ENCODE data around the gene KIF15. TPM values are rescaled to one million over a fixed set of nuclear protein-coding genes. Genes with fewer than 3 reads are reported as not detected.
A peak's percentile ranks its signal among the peaks of the same experiment; 100 is the strongest.
"Not testable (repeated sequence)": the region's sequence is repeated elsewhere in the genome, so short reads cannot be mapped to it uniquely, and the experiment has no call there.

The KIF15 gene
- total RNA-seq, 1 experiment from 2014 or later = 20.9 TPM

GRCh38 chr3:44856663-44857062 lies 95.1 kb downstream of the KIF15 start:
- H3K79me2 ChIP-seq (ENCODE audit: insufficient read depth, low read length); RAD21 ChIA-PET (ENCODE audit: low non-redundant PET in 1 of 2, low total read pairs in 2 of 2, uncharacterized antibody in 2 of 2, unreplicated experiment in 2 of 2); H3K9me2 ChIP-seq (ENCODE audit: insufficient read depth); H3K4me3 ChIP-seq (replicated peaks in 1 of 2; ENCODE audit: low read depth in 1 of 2, low read length in 2 of 2); ATAC-seq; POLR2A ChIA-PET; CTCF ChIA-PET; DNase-seq (ENCODE audit: low read depth, low spot score); H3K4me1 ChIP-seq (ENCODE audit: control insufficient read depth in 1 of 2, insufficient read depth in 2 of 2, low read length in 2 of 2); H3K27ac ChIP-seq (ENCODE audit: low read depth, low read length); H3K9ac ChIP-seq (ENCODE audit: low read length); intact Hi-C loops (cut with micrococcal nuclease); H2AFZ ChIP-seq (ENCODE audit: low read depth, low read length, poor library complexity, severe bottlenecking); H3K9me3 ChIP-seq (ENCODE audit: control insufficient read depth in 1 of 2, insufficient read depth in 1 of 2, low read depth in 1 of 2, low read length in 2 of 2); BruUV-seq (replicated peaks); H4K20me1 ChIP-seq (ENCODE audit: insufficient read depth); H3K4me2 ChIP-seq (ENCODE audit: low read length); H3K27me3 ChIP-seq (ENCODE audit: insufficient read depth, low read length): not testable (repeated sequence)
- TF ChIP-seq CBX3 (IDR thresholded peaks at IDR 0.05; ENCODE audit: low read depth) = peak; percentile 50; the same call in 1 of the 2 replicates
- peaks cover 7 to 33% of the 10 kb centered on the region in 2 experiments for H3K36me3 ChIP-seq (ENCODE audit: control insufficient read depth in 1 of 2, insufficient read depth in 2 of 2, low read length in 2 of 2)

GRCh38 chr3:44860117-44860516 lies 98.5 kb downstream of the KIF15 start:
- H2AFZ ChIP-seq (ENCODE audit: low read depth, low read length, poor library complexity, severe bottlenecking) = no peak overlapping the region
- peaks cover 0 to 4% of the 10 kb centered on the region in 2 experiments; a peak in 2 of 4 replicates for H3K9me3 ChIP-seq (ENCODE audit: control insufficient read depth in 1 of 2, insufficient read depth in 1 of 2, low read depth in 1 of 2, low read length in 2 of 2)
- H3K9me2 ChIP-seq (ENCODE audit: insufficient read depth) = no peaks in the 10 kb centered on the region
- ChIA-PET POLR2A (no interaction called here), CTCF (no interaction called here), RAD21 (ENCODE audit: low non-redundant PET in 1 of 2, low total read pairs in 2 of 2, uncharacterized antibody in 2 of 2, unreplicated experiment in 2 of 2) (no interaction called here)
- no peaks in the 10 kb centered on the region; the same call in 1 of the 2 replicates for H3K79me2 ChIP-seq (ENCODE audit: insufficient read depth, low read length)
- no peaks in the 10 kb centered on the region for H3K27me3 ChIP-seq (ENCODE audit: insufficient read depth, low read length)
- no peak for DNase-seq (ENCODE audit: low read depth, low spot score)
- intact Hi-C loops (cut with micrococcal nuclease) = no loop called here
- no peak for ATAC-seq
- H3K4me2 ChIP-seq (ENCODE audit: low read length) = no peak overlapping the region
- H3K27ac ChIP-seq (ENCODE audit: low read depth, low read length) = no peak overlapping the region
- no peak overlapping the region for H3K9ac ChIP-seq (ENCODE audit: low read length)
- H3K36me3 ChIP-seq (ENCODE audit: control insufficient read depth in 1 of 2, insufficient read depth in 2 of 2, low read length in 2 of 2) = peaks cover 0 to 8% of the 10 kb centered on the region in 2 experiments; a peak in 1 of 4 replicates
- H4K20me1 ChIP-seq (ENCODE audit: insufficient read depth) = no peaks in the 10 kb centered on the region
- H3K4me1 ChIP-seq (ENCODE audit: control insufficient read depth in 1 of 2, insufficient read depth in 2 of 2, low read length in 2 of 2) = peaks cover 9 to 16% of the 10 kb centered on the region in 2 experiments; a peak in 2 of 4 replicates
- H3K4me3 ChIP-seq (replicated peaks in 1 of 2; ENCODE audit: low read depth in 1 of 2, low read length in 2 of 2) = no peak overlapping the region
- no TSS peak for BruUV-seq (replicated peaks)
- TF ChIP-seq CTCF (IDR thresholded peaks at IDR 0.05 in 2 of 3, conservative IDR thresholded peaks at IDR 0.05 in 1 of 3; ENCODE audit: borderline replicate concordance in 1 of 3, insufficient read depth in 1 of 3, low read depth in 2 of 3, low read length in 2 of 3) (no peak), FOSL1 (IDR thresholded peaks at IDR 0.05; ENCODE audit: low read depth) (no peak), SP1 (IDR thresholded peaks at IDR 0.05; ENCODE audit: low read depth) (no peak), CBX3 (IDR thresholded peaks at IDR 0.05; ENCODE audit: low read depth) (no peak), EGR1 (IDR thresholded peaks at IDR 0.05; ENCODE audit: low read depth) (no peak), REST (IDR thresholded peaks at IDR 0.05; ENCODE audit: low read depth) (no peak), SRF (IDR thresholded peaks at IDR 0.05; ENCODE audit: low read depth) (no peak), ZFX (IDR thresholded peaks at IDR 0.05) (no peak), YY1 (IDR thresholded peaks at IDR 0.05; ENCODE audit: extremely low read depth, insufficient replicate concordance, low read depth, low read length) (no peak), EZH2 (IDR thresholded peaks at IDR 0.05) (no peak), MAX (IDR thresholded peaks at IDR 0.05) (no peak), ZBTB33 (IDR thresholded peaks at IDR 0.05; ENCODE audit: extremely low read depth, insufficient replicate concordance, low read length) (no peak), ZNF274 (IDR thresholded peaks at IDR 0.05; ENCODE audit: low read depth, low read length) (no peak)
